ENCODE data around the gene SHE.

Gene SHE

GRCh38 chr1:154478013-154478412, 24.2 kb downstream of the SHE start:
- DNase-seq (ENCODE audit: low read depth): no peak
- no peak for TF ChIP-seq CTCF (IDR thresholded peaks at IDR 0.05; ENCODE audit: low read depth, low read length, missing control alignments)
- H3K4me3 ChIP-seq (ENCODE audit: low read depth, low read length): no peak overlapping the region
- in situ Hi-C loops (cut with HindIII; ENCODE audit: low sequenced_read_pairs): no loop called here

- no peak overlapping the region for H3K4me3 ChIP-seq (ENCODE audit: low read depth, low read length)
- DNase-seq (ENCODE audit: low read depth): no peak
- in situ Hi-C loops (cut with HindIII; ENCODE audit: low sequenced_read_pairs): no loop called here
- no peak for TF ChIP-seq CTCF (IDR thresholded peaks at IDR 0.05; ENCODE audit: low read depth, low read length, missing control alignments)
Measured at GRCh38 chr1:154476791-154477190, 25.4 kb downstream of the SHE start.

GRCh38 chr1:154474802-154475201, 27.4 kb downstream of the SHE start:
- no peak for TF ChIP-seq CTCF (IDR thresholded peaks at IDR 0.05; ENCODE audit: low read depth, low read length, missing control alignments)
- H3K4me3 ChIP-seq (ENCODE audit: low read depth, low read length): no peak overlapping the region
- DNase-seq (ENCODE audit: low read depth): peak; percentile 88
- in situ Hi-C loops (cut with HindIII; ENCODE audit: low sequenced_read_pairs): no loop called here

GRCh38 chr1:154471304-154471703, 30.9 kb downstream of the SHE start:
- in situ Hi-C loops (cut with HindIII; ENCODE audit: low sequenced_read_pairs): no loop called here
- TF ChIP-seq CTCF (IDR thresholded peaks at IDR 0.05; ENCODE audit: low read depth, low read length, missing control alignments): no peak
- no peak for DNase-seq (ENCODE audit: low read depth)
- no peak overlapping the region for H3K4me3 ChIP-seq (ENCODE audit: low read depth, low read length)

GRCh38 chr1:154469844-154470560, 32.2 kb downstream of the SHE start:
- in situ Hi-C loops (cut with HindIII; ENCODE audit: low sequenced_read_pairs): no loop called here
- no peak for TF ChIP-seq CTCF (IDR thresholded peaks at IDR 0.05; ENCODE audit: low read depth, low read length, missing control alignments)
- no peak overlapping the region for H3K4me3 ChIP-seq (ENCODE audit: low read depth, low read length)
- DNase-seq (ENCODE audit: low read depth): no peak

- no peak for DNase-seq (ENCODE audit: low read depth)
- TF ChIP-seq CTCF (IDR thresholded peaks at IDR 0.05; ENCODE audit: low read depth, low read length, missing control alignments): no peak
- in situ Hi-C loops (cut with HindIII; ENCODE audit: low sequenced_read_pairs): no loop called here
- H3K4me3 ChIP-seq (ENCODE audit: low read depth, low read length): no peak overlapping the region
Measured at GRCh38 chr1:154468535-154469250, 33.5 kb downstream of the SHE start.

Measured in astrocyte of the cerebellum (primary cell).